GM12872 (cell line): ENCODE data around the gene RFX4.

ENCODE experiments used
- TF ChIP-seq, protein P1 (sequence below): IDR thresholded peaks from 3 replicates; pipeline ENCODE4 v1.5.1; 2011; ENCODE audit warnings: low read depth, mild to moderate bottlenecking, low read length, moderate library complexity; ENCODE audit not compliant: insufficient read depth

RFX4 gene

DNA sequence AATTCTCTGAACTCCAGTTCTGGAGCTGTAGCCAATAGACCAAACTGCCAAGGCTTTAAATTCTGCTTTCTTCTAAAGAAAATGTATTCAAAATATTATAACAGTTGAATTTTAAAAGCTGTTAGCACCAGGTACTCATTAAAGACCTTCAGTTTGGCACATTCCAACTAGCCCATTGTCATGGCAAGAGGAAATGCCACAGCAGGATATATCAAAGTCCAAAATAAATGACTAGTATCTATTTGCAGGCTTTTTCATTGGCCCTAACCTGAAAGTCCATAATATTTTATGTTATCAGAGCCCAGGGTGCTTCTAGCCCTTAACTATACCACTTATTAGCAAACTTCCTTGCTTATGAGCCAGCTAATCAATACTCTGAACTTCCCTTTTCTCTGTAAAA lies 188.6 kb downstream of the RFX4 start:
- TF ChIP-seq, protein P1, sequence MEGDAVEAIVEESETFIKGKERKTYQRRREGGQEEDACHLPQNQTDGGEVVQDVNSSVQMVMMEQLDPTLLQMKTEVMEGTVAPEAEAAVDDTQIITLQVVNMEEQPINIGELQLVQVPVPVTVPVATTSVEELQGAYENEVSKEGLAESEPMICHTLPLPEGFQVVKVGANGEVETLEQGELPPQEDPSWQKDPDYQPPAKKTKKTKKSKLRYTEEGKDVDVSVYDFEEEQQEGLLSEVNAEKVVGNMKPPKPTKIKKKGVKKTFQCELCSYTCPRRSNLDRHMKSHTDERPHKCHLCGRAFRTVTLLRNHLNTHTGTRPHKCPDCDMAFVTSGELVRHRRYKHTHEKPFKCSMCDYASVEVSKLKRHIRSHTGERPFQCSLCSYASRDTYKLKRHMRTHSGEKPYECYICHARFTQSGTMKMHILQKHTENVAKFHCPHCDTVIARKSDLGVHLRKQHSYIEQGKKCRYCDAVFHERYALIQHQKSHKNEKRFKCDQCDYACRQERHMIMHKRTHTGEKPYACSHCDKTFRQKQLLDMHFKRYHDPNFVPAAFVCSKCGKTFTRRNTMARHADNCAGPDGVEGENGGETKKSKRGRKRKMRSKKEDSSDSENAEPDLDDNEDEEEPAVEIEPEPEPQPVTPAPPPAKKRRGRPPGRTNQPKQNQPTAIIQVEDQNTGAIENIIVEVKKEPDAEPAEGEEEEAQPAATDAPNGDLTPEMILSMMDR: no peak

DNA sequence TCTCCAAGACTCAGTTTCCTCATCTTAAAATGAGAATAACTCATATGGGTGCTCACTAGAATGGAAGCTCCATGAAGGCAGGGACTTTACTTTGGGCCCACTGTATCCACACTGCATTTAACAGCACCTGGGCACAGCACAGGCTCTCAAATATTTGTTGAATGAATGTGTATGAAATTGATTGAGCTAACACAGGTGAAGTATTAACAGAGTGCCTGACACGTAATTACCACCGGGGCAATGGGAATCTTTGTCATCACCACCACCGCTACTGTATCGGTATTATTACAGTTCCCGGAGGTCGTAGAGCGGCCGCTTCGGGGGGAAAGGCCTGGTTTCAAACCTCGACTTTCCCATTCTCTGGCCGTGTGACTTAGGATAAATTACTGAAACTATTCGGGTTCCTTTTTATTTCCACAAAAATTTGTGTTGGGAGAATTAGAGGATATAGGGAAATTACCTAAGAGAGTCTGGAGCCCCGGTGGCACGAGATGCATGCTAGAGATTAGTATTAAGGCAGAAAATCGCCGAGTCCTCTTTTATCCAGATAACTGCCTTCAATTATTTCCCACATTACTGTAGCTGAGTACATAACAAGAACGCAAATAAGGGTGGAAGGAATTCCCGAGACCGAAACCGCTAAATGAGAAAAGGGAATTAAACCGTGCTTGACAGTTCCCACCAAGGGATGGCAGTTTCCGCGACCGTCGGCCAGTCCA lies 190.6 kb downstream of the RFX4 start:
- TF ChIP-seq, protein P1: no peak

DNA sequence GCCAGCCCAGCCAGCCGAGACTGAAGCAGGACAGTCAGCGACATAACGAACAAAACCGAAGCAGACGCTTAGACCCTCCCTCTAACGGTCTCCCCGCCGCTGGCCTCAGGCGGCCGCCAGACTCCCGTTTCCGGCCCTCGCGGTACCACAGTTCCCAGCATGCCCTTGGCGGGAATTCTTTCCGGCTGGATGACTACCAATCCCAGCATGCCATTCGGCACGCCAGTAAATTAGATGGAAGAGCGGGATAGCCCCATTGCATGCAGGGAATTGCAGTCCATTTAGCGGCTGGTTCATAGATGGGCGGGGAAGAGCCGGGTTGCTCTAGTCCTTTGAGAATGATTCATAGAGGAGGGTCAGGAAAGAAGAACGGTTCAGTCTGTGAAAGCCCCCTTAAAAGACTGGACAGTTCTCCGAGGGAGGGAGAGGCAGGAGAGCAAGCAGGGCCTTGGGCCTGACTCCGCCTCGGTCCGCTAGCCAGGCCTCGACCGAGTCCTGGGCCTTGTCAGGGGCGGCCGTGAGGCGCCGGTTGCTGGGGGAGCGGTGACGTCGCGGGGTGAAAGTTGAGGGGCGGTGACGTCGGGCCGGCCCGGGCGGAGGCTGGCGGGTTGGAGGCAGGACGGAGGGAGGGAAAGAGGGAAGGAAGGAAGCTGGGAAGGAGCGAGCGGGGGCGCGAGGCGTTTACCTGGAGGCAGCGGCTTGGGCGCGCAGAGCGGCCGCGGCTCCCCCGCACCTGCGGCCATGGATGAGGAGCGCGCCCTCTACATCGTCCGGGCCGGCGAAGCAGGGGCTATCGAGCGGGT lies 191.4 kb downstream of the RFX4 start, which contains the start of gene RIC8B:
Gene RIC8B (plus strand): TSS at position 678 of the 803 bp plus-strand sequence. CDS start 64 bp downstream, at position 742.
- TF ChIP-seq, protein P1: no peak

DNA sequence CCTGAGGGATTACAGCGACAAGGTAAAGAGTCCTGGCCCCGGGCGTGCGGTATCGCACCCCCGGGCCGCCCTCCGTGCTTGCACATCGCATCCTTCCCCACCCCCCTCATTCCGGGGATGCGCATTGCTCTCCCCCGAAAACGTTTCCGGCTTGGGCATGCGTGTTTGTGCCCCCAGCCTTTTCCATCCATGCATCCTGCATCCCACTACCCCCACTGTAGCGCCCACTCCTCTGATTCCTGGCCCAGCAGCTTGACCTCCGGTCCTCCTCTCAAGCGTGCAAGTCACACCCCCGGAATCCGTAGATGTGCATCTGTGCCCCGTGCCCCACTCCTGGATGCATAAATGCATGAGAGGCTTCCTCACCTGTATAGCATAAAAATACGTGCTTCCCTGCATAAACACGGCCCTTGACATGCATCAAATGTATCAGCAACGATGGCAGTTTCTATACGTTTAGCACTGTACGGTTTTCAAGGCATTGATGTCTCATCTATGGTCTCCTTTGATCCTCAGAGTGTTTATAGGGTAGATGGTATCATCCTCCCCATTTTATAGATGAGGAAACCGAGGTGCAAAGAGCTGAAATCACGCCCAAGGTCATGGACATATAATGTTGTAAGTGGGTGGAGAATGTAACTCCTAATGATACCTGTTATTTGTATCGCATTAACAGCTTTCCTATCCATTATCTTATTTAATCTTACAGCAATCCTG lies 192.2 kb downstream of the RFX4 start:
- TF ChIP-seq, protein P1: no peak

DNA sequence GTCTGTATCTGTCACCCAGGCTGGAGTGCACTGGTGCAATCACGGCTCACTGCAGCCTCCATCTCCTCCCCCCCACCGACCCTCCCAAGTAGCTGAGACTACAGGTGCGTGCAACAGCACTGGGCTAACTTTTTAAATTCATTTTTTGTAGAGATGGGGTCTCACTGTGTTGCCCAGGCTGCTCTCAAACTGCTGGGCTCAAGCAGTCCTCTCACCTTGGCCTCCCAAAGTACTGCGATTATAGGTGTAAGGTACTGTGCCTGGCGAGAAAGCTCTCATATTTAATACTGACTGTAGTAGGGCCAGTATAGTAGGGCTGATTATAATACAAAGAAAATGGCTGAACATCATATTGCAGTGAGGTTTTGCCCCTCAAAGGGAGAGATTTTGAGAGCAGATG lies 194.1 kb downstream of the RFX4 start:
- TF ChIP-seq, protein P1: no peak

DNA sequence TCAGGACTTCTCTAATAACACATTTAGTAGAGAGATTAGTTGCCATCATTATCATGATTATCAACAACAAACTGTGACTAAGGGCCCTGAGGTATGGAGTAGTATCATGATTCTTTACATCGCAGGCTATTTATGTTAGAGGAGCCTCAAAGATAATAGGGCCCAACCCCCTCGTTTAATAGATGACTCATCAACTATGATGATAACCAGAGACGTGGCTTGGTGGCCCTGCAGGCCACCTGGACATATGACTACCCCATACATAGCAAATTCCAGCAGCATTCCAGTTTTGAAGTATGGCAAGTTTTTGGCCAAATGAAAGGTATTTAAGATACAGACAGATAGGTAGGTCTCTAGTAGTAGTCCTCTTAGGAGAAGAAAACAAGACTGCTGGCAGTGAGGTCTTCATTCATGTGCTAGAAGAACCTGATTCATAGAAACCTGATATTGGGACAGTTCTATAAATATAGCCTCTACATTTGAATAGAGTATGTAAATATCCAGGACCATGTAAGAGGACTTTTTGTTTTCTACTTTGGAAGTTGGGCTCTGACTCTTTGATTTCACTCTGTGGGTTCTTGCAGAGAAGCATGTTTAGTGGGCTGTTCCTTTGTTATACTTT lies 197.3 kb downstream of the RFX4 start:
- TF ChIP-seq, protein P1: no peak
